ENCODE results near the gene ALOX15. TPM values are rescaled to one million over a fixed set of nuclear protein-coding genes. Genes with fewer than 3 reads are reported as not detected.
"Not testable (repeated sequence)": the region's sequence is repeated elsewhere in the genome, so short reads cannot be mapped to it uniquely, and the experiment has no call there.

The ALOX15 gene
- total RNA-seq, 2 experiments from 2014 or later, result not detected

DNA sequence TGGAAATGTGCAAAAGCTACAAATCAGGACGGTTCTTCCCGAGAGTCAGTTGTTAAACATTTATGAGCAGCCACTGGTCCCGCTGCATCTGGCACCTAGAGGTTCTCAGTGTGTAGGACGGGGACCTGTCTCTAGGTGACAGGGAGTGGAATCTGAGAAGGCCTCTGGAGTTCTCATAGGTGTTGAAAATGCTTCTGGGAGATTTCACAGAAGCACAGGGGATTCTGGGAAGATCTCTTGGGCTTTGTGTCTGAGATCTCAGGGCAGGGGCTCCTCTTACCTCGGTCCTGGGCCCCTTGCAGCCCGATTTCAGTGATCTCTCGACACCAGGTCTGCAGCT is 8.9 kb downstream of the ALOX15 start:
- Mint-ChIP-seq H3K4me1 (peaks cover 10% of the 10 kb centered on the region), H3K9me3 (ENCODE audit: low read depth) (no peaks in the 10 kb centered on the region), H3K27ac (no peak overlapping the region), H3K4me3 (no peak overlapping the region), H3K36me3 (ENCODE audit: low read depth) (no peaks in the 10 kb centered on the region), H3K27me3 (peaks cover 28% of the 10 kb centered on the region)
- ChIA-PET POLR2A (no interaction called here), CTCF (interaction anchor here (1.0 kb wide), 1 partner anchor 17 kb away, joined by 3 read pairs; no protein-coding TSS in a partner anchor)
- DNase-seq (no peak), ATAC-seq (no peak)
- intact Hi-C loops (cut with DNase I, micrococcal nuclease), result no loop called here

DNA sequence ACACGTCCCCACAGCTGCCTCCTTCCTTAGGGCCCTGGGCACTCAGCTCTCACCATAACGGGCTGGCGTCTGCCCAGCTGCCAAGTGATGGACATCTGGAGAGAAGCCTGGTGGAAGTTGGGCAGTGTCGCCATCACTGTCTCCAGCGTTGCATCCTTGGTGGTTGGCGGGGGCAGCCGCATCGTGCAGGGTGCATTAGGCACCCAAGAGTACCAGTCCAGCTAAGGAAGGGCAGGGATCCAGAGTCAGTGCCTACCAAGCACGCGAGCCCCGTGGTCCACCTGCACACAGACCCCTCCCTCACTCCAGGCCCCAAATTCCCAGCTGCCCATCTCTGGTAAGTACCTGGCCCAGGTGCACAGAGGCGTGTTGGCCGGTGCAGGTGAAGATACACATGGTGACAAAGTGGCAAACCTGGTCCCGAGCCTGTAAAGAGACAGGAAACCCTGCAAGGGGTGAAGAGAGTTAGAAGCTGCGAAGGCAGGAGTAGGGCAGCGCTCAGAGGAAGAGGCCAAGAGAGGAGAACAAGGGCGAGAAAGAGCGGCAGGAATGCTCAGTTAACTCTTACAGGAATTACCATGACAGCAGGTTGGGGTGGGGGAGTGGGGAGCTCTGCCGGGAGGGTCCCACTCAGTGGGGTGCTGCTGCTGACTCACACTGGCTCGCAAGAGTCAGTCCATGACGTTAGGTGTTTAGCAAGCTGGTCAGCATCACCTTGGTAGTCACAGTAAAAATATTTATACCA is 9.5 kb downstream of the ALOX15 start:
- intact Hi-C loops (cut with DNase I, micrococcal nuclease), result no loop called here
- H3K27me3 Mint-ChIP-seq, result peaks cover 27% of the 10 kb centered on the region
- no peaks in the 10 kb centered on the region for H3K9me3 Mint-ChIP-seq (ENCODE audit: low read depth)
- no peak overlapping the region for H3K27ac Mint-ChIP-seq
- no peak overlapping the region for H3K4me3 Mint-ChIP-seq
- DNase-seq (no peak), ATAC-seq (no peak)
- ChIA-PET CTCF (interaction anchor here (0.7 to 1.0 kb wide), 3 partner anchors 9 to 147 kb away, joined by 3 read pairs; no protein-coding TSS in a partner anchor), POLR2A (no interaction called here)
- H3K4me1 Mint-ChIP-seq, result peaks cover 10% of the 10 kb centered on the region
- no peaks in the 10 kb centered on the region for H3K36me3 Mint-ChIP-seq (ENCODE audit: low read depth)

DNA sequence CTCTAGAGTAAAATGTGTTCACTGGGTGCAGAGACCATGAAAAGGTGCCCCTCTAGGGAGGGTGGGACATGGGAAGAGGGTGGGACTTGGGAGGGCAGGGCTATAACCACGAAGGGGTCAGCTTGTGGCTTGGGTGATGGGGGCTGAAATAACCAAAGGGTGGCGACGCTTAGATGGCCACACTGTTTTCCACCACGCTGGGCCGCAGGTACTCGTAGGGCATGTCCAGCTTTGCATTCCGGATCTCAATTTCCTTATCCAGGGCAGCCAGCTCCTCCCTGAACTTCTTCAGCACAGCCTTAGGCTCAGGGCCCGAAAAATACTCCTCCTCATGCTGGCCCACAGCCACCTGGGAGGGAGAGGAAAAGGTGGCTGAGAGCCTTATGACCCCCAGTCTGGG is 10.0 kb downstream of the ALOX15 start:
- no peak overlapping the region for H3K4me3 Mint-ChIP-seq
- intact Hi-C loops (cut with DNase I, micrococcal nuclease), result no loop called here
- no peak overlapping the region for H3K27ac Mint-ChIP-seq
- ChIA-PET CTCF (interaction anchor here (0.7 to 1.0 kb wide), 3 partner anchors 9 to 147 kb away, joined by 3 read pairs; no protein-coding TSS in a partner anchor), POLR2A (no interaction called here)
- H3K36me3 Mint-ChIP-seq (ENCODE audit: low read depth), result no peaks in the 10 kb centered on the region
- no peak for ATAC-seq
- DNase-seq, result no peak
- no peaks in the 10 kb centered on the region for H3K9me3 Mint-ChIP-seq (ENCODE audit: low read depth)
- H3K4me1 Mint-ChIP-seq, result peaks cover 6% of the 10 kb centered on the region
- H3K27me3 Mint-ChIP-seq, result peaks cover 24% of the 10 kb centered on the region

DNA sequence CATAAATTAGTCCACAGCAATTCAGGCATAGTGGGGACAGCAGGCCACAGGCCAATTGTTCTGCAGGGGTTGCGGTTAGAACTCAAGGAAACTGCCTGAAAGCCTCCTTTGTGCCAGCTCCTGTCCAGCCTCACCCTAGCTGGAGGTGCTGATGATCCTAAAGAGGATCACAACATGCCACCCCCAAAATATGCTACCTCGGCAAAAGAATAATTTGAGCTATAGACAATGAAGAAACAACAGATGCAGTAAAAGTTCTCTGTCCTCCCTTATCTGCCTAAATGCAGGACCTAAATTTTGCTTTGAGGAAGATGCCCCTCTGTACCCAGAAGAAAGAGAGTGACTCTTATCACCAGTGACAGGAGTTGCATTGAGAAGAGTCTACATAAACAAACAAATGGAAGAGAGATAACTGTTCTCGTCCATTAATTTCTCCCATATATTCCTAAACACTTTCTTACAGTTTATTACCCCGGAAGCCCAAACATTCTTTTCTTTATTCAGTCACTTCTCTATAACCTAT is 14.7 kb downstream of the ALOX15 start:
- H3K4me1 Mint-ChIP-seq, result no peaks in the 10 kb centered on the region
- no peak overlapping the region for H3K4me3 Mint-ChIP-seq
- H3K36me3 Mint-ChIP-seq (ENCODE audit: low read depth), result no peaks in the 10 kb centered on the region
- DNase-seq (no peak), ATAC-seq (no peak)
- CTCF ChIA-PET, result interaction anchor here (0.6 to 4.5 kb wide), 8 partner anchors 10 to 206 kb away, joined by 3 to 78 read pairs (median 4); no protein-coding TSS in a partner anchor
- H3K27ac Mint-ChIP-seq, result no peak overlapping the region
- H3K9me3 Mint-ChIP-seq (ENCODE audit: low read depth), result no peaks in the 10 kb centered on the region
- intact Hi-C loops (cut with DNase I, micrococcal nuclease), result loop anchor here (1.0 kb wide), 3 partner anchors 60 to 206 kb away; no protein-coding TSS in a partner anchor
- POLR2A ChIA-PET, result interaction anchor here (0.6 kb wide), 1 partner anchor 231 kb away, joined by 4 read pairs; no protein-coding TSS in a partner anchor
- H3K27me3 Mint-ChIP-seq, result peaks cover 15% of the 10 kb centered on the region

DNA sequence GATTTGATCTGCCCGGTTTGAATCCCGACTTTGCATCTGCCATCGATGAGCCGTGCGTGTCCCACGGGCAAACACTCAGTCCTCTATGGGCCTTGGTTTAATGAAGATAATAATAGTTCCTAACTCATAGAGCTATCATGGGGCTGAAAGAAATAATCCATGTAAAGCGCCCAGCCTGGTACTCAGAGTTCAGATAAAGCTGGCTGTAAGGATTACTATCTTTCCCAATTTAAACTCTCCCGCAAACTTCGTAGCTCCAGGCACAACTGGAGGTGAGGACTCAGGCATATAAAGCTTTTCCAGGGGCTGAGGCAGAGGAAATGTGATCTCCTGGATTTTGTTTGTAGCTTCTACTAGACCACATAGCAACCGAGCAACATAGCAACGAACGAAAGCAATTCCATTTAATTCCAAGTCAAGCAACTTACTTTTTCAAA is 16.3 kb downstream of the ALOX15 start:
- ChIA-PET CTCF (interaction anchor here (0.7 to 4.5 kb wide), 17 partner anchors 9 to 878 kb away, joined by 3 to 78 read pairs (median 4); no protein-coding TSS in a partner anchor), POLR2A (no interaction called here)
- intact Hi-C loops (cut with DNase I, micrococcal nuclease), result loop anchor here in 1 of 2 experiments (1.0 kb wide), 1 partner anchor 205 kb away; no protein-coding TSS in a partner anchor
- DNase-seq (no peak), ATAC-seq (no peak)
- H3K27ac Mint-ChIP-seq, result no peak overlapping the region
- no peaks in the 10 kb centered on the region for H3K36me3 Mint-ChIP-seq (ENCODE audit: low read depth)
- H3K9me3 Mint-ChIP-seq (ENCODE audit: low read depth), result no peaks in the 10 kb centered on the region
- H3K4me3 Mint-ChIP-seq, result no peak overlapping the region
- no peaks in the 10 kb centered on the region for H3K4me1 Mint-ChIP-seq
- H3K27me3 Mint-ChIP-seq, result peaks cover 13% of the 10 kb centered on the region

DNA sequence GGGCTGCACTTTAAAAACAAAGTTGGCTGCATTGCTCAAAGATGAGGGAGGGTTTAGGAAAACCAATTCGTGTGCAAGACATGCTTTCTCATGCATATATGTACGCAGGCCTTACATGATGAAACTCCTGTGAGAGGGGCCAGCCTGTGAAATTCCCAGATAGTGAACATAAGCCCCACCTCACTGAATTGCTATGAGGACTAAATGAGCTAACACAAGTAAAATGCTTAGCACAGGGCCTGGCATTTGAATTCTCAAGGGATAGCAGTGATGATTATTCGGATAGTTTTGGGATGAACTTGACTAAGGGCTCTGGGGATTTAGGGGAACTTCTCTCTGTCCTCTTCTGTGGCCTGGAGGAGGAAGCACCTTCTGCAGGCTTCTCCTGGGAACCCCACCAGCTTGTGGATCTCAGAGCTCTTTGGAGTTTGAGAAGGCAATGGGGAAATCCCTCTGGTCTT is 17.0 kb downstream of the ALOX15 start:
- peaks cover 13% of the 10 kb centered on the region for H3K27me3 Mint-ChIP-seq
- ATAC-seq; DNase-seq; H3K36me3 Mint-ChIP-seq (ENCODE audit: low read depth); H3K27ac Mint-ChIP-seq; H3K9me3 Mint-ChIP-seq (ENCODE audit: low read depth); H3K4me1 Mint-ChIP-seq; POLR2A ChIA-PET; H3K4me3 Mint-ChIP-seq; intact Hi-C loops (cut with DNase I, micrococcal nuclease): not testable (repeated sequence)
- CTCF ChIA-PET, result interaction anchor here (0.7 to 4.5 kb wide), 14 partner anchors 10 to 877 kb away, joined by 3 to 78 read pairs (median 4); no protein-coding TSS in a partner anchor

DNA sequence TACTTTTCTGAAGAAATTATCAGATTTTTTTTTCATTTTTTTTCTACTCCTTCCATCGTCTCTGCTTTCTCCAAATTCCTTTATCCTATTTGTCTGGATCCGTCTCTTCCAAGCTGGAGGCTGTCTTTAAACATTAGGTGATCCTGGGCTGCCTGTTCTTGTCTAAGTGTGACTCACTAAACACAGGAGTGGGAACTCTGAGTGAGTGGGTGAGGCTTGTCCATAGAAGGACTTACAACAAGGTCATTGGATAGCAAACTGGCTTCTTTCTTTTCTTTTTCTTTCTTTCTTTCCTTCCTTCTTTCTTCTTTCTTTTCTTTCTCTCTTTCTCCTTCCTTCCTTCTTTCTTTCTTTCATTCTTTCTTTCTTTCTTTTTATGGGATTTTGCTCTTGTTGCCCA is 18.2 kb downstream of the ALOX15 start:
- intact Hi-C loops (cut with DNase I, micrococcal nuclease), result no loop called here
- no peak overlapping the region for H3K4me3 Mint-ChIP-seq
- H3K4me1 Mint-ChIP-seq, result no peaks in the 10 kb centered on the region
- ATAC-seq, result no peak
- H3K27me3 Mint-ChIP-seq, result peaks cover 13% of the 10 kb centered on the region
- CTCF ChIA-PET, result interaction anchor here (0.6 to 1.3 kb wide), 5 partner anchors 49 to 208 kb away, joined by 3 read pairs; no protein-coding TSS in a partner anchor
- H3K27ac Mint-ChIP-seq, result no peak overlapping the region
- no peak for DNase-seq
- POLR2A ChIA-PET, result no interaction called here
- no peaks in the 10 kb centered on the region for H3K36me3 Mint-ChIP-seq (ENCODE audit: low read depth)
- H3K9me3 Mint-ChIP-seq (ENCODE audit: low read depth), result no peaks in the 10 kb centered on the region

DNA sequence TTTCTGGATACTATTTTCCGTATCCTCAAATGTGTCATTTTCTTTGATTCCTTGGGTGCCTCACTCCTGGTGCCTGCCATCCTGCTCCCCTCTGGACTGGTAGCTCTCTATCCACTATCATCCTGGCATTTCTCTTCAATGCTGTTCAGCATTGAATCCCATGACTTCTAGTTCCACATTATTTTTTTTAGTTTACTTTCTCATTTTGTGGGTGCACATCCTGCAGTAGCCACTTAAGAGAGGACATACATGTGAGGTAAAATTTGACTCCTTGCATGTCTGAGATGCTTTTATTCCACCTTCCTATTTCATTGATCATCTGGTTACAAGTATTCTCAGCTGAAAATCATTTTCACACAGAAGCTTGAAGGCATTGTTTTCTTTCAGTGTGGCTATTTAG is 19.1 kb downstream of the ALOX15 start:
- DNase-seq, result no peak
- POLR2A ChIA-PET, result no interaction called here
- H3K9me3 Mint-ChIP-seq (ENCODE audit: low read depth), result no peaks in the 10 kb centered on the region
- CTCF ChIA-PET, result interaction anchor here (0.8 to 1.3 kb wide), 6 partner anchors 9 to 207 kb away, joined by 3 to 4 read pairs (median 3); no protein-coding TSS in a partner anchor
- no peaks in the 10 kb centered on the region for H3K36me3 Mint-ChIP-seq (ENCODE audit: low read depth)
- H3K27me3 Mint-ChIP-seq, result peaks cover 16% of the 10 kb centered on the region
- H3K27ac Mint-ChIP-seq, result no peak overlapping the region
- H3K4me3 Mint-ChIP-seq, result no peak overlapping the region
- no peak for ATAC-seq
- intact Hi-C loops (cut with DNase I, micrococcal nuclease), result no loop called here
- H3K4me1 Mint-ChIP-seq, result no peaks in the 10 kb centered on the region

DNA sequence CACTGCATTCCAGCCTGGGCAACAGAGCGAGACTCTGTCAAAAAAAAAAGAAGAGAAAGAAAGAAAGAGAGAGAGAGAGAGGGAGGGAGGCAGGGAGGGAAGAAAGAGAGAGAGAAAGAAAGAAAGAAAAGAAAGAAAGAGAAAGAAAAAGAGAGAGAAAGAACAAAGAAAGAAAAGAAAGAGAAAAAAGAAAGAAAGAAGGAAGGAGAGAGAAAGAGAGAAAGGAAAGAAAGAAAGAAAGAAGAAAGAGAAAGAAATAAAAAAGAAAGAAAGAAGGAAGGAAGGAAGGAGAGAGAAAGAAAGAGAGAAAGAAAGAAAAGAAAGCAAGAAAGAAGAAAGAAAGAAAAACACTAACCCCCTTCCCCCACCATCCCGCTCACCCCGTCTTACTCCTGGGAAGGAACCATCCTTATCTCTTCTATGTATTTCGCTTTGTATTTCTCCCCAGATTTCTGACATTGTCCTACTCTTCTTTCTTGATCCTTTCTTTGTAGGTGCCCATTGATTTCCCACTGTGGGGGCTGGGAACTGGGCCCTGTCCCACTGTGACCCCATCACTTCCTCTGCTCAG is 20.9 kb downstream of the ALOX15 start:
- CTCF ChIA-PET, result interaction anchor here (0.6 to 1.0 kb wide), 2 partner anchors 14 to 55 kb away, joined by 3 read pairs; no protein-coding TSS in a partner anchor
- Mint-ChIP-seq H3K9me3 (ENCODE audit: low read depth) (no peaks in the 10 kb centered on the region), H3K4me1 (no peaks in the 10 kb centered on the region), H3K36me3 (ENCODE audit: low read depth) (no peaks in the 10 kb centered on the region), H3K27ac (no peak overlapping the region), H3K27me3 (peaks cover 16% of the 10 kb centered on the region), H3K4me3 (no peak overlapping the region)
- intact Hi-C loops (cut with DNase I, micrococcal nuclease), result no loop called here
- DNase-seq, result no peak
- no peak for ATAC-seq
- POLR2A ChIA-PET, result no interaction called here

DNA sequence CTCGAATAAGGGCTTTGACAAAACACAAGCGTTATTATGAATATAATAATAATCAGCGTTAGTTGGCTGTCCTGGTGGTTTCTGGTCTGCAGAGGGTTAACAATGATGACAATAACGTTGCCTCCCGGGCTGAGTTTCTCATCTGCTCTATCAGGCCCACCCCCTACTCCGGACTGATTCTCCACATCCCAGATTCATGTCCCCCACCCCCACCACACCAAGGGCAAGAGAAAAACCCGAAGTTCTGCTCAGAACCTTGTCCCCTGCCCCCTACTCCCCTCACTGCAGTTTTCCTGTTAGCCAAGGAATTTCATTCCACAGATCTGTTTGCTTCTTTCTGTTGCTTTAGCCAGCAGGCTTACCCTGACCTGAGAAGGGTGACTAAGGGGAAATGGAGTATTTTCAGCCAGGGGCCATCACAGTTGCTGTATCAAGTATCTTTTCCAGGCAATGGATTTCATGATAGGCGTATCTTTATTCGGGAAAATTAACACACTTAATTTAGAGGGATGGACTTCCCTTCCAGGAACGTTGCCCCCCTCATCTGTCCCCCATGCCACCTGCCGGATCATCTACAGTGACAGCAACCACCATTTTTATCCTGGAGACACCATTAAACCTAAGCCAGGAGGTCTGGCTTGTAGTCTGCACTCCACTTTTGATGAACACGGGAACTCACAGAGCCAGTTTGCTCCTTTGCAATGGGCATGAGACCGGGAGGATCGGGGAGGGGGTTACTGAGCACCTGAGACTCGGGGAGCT is 23.7 kb downstream of the ALOX15 start:
- no peaks in the 10 kb centered on the region for H3K4me1 Mint-ChIP-seq
- ChIA-PET CTCF (interaction anchor here (0.7 kb wide), 1 partner anchor 285 kb away, joined by 3 read pairs; the partner anchor contains the start of gene CHRNE), POLR2A (interaction anchor here (0.6 kb wide), 1 partner anchor 601 kb away, joined by 3 read pairs; no protein-coding TSS in a partner anchor)
- ATAC-seq (no peak), DNase-seq (no peak)
- peaks cover 8% of the 10 kb centered on the region for H3K27me3 Mint-ChIP-seq
- intact Hi-C loops (cut with DNase I, micrococcal nuclease), result no loop called here
- H3K36me3 Mint-ChIP-seq (ENCODE audit: low read depth), result no peaks in the 10 kb centered on the region
- H3K4me3 Mint-ChIP-seq, result no peak overlapping the region
- H3K27ac Mint-ChIP-seq, result no peak overlapping the region
- H3K9me3 Mint-ChIP-seq (ENCODE audit: low read depth), result no peaks in the 10 kb centered on the region

DNA sequence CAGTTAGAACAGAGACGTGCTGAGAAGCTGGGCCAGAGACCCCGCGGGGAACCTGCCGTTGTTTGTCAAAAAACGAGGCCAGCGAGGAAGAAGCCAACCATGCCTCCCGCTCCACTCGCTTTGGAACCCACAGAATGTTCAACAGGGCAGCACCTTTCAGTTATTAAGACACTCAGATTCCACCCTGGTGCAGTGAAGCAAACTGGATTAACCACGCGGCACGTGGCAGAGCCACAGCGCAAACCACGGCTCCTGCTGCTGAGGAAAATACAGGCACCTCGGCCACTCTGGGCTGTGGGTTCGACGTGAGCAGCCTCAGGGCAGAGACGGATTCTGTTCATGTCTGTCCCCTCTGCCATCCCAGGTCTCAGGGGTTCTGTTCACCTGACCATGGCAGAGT is 24.4 kb downstream of the ALOX15 start:
- Mint-ChIP-seq H3K27ac (no peak overlapping the region), H3K4me3 (no peak overlapping the region), H3K4me1 (no peaks in the 10 kb centered on the region), H3K9me3 (ENCODE audit: low read depth) (no peaks in the 10 kb centered on the region), H3K27me3 (peaks cover 8% of the 10 kb centered on the region), H3K36me3 (ENCODE audit: low read depth) (no peaks in the 10 kb centered on the region)
- intact Hi-C loops (cut with DNase I, micrococcal nuclease), result no loop called here
- ChIA-PET CTCF (no interaction called here), POLR2A (no interaction called here)
- no peak for DNase-seq
- no peak for ATAC-seq
